Measurements from ENCODE around the gene CNFN. TPM values are rescaled to one million over a fixed set of nuclear protein-coding genes. Genes with fewer than 3 reads are reported as not detected.

CNFN gene
- total and polyA plus RNA-seq, 2 experiments from 2014 or later, result 6.7 to 54.5 TPM

DNA sequence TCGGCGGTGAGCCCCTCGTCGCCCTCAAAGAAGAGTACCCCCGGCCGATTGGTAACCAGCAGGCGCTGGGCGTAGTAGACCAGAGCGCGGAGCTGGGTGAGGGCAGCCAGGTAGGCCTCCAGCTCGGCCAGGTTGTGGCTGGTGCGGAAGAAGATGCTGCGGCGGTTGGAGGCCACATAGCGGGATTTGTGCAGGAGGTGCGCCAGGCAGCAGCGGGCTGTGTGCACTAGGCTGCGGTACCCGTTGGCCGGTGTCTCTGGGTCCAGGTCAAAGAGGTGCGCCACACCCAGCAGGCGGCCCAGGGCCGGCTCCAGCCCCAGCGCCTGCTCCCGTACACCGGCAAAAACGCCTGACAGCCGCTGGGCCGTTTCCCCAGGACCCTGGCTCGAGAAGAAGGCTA, 20.3 kb upstream of the CNFN start:
- no peak overlapping the region for H3K4me3 Mint-ChIP-seq
- peaks cover 8% of the 10 kb centered on the region for H4K20me1 ChIP-seq (replicated peaks; ENCODE audit: insufficient read depth)

More for the DNA sequence above, 20.3 kb upstream of the CNFN start:
- no peak for DNase-seq (ENCODE audit: low spot score)
- Mint-ChIP-seq H3K27me3 (ENCODE audit: insufficient read depth, low read depth, poor library complexity) (peaks cover 78% of the 10 kb centered on the region), H3K9me3 (no peaks in the 10 kb centered on the region; the same call in 1 of the 3 replicates), H3K27ac (no peak overlapping the region), H3K36me3 (ENCODE audit: low read depth) (peaks cover 31% of the 10 kb centered on the region), H3K4me1 (peaks cover 19% of the 10 kb centered on the region)
- Histone ChIP-seq H3K27me3 (ENCODE audit: insufficient read depth) (peaks cover 16% of the 10 kb centered on the region), H3K9me2 (ENCODE audit: insufficient read depth) (no peaks in the 10 kb centered on the region), H2AFZ (no peak overlapping the region), H3K36me3 (ENCODE audit: insufficient read depth) (no peaks in the 10 kb centered on the region), H3K4me2 (no peak overlapping the region), H3F3A (replicated peaks; ENCODE audit: low read depth) (no peaks in the 10 kb centered on the region), H3K79me2 (replicated peaks; ENCODE audit: insufficient read depth) (no peaks in the 10 kb centered on the region), H3K4me1 (ENCODE audit: insufficient read depth) (no peaks in the 10 kb centered on the region), H3K4me3 (no peak overlapping the region), H3K27ac (ENCODE audit: low read depth) (no peak overlapping the region)
- TF ChIP-seq ZNF331 (CRISPR knock-in tag; IDR thresholded peaks at IDR 0.05; ENCODE audit: low read depth) (no peak), JUNB (IDR thresholded peaks at IDR 0.05; ENCODE audit: unreplicated experiment) (no peak), EZH2 (IDR thresholded peaks at IDR 0.05; ENCODE audit: low read depth, unreplicated experiment) (no peak), ZNF462 (CRISPR knock-in tag; IDR thresholded peaks at IDR 0.05) (no peak), POLR2AphosphoS5 (IDR thresholded peaks at IDR 0.05; ENCODE audit: low read depth) (no peak), STAT1 (IDR thresholded peaks at IDR 0.05; ENCODE audit: unreplicated experiment) (no peak), CREB1 (CRISPR knock-in tag; IDR thresholded peaks at IDR 0.05; ENCODE audit: low read depth) (no peak), ETS1 (IDR thresholded peaks at IDR 0.05) (no peak), NANOG (IDR thresholded peaks at IDR 0.05; ENCODE audit: borderline replicate concordance) (no peak), ZNF114 (CRISPR knock-in tag; IDR thresholded peaks at IDR 0.05) (no peak), EZH2phosphoT487 (IDR thresholded peaks at IDR 0.05; ENCODE audit: unreplicated experiment) (no peak)
- TF ChIP-seq, protein P1, sequence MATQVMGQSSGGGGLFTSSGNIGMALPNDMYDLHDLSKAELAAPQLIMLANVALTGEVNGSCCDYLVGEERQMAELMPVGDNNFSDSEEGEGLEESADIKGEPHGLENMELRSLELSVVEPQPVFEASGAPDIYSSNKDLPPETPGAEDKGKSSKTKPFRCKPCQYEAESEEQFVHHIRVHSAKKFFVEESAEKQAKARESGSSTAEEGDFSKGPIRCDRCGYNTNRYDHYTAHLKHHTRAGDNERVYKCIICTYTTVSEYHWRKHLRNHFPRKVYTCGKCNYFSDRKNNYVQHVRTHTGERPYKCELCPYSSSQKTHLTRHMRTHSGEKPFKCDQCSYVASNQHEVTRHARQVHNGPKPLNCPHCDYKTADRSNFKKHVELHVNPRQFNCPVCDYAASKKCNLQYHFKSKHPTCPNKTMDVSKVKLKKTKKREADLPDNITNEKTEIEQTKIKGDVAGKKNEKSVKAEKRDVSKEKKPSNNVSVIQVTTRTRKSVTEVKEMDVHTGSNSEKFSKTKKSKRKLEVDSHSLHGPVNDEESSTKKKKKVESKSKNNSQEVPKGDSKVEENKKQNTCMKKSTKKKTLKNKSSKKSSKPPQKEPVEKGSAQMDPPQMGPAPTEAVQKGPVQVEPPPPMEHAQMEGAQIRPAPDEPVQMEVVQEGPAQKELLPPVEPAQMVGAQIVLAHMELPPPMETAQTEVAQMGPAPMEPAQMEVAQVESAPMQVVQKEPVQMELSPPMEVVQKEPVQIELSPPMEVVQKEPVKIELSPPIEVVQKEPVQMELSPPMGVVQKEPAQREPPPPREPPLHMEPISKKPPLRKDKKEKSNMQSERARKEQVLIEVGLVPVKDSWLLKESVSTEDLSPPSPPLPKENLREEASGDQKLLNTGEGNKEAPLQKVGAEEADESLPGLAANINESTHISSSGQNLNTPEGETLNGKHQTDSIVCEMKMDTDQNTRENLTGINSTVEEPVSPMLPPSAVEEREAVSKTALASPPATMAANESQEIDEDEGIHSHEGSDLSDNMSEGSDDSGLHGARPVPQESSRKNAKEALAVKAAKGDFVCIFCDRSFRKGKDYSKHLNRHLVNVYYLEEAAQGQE (IDR thresholded peaks at IDR 0.05; ENCODE audit: unreplicated experiment), result no peak
- TF ChIP-seq, protein P2, sequence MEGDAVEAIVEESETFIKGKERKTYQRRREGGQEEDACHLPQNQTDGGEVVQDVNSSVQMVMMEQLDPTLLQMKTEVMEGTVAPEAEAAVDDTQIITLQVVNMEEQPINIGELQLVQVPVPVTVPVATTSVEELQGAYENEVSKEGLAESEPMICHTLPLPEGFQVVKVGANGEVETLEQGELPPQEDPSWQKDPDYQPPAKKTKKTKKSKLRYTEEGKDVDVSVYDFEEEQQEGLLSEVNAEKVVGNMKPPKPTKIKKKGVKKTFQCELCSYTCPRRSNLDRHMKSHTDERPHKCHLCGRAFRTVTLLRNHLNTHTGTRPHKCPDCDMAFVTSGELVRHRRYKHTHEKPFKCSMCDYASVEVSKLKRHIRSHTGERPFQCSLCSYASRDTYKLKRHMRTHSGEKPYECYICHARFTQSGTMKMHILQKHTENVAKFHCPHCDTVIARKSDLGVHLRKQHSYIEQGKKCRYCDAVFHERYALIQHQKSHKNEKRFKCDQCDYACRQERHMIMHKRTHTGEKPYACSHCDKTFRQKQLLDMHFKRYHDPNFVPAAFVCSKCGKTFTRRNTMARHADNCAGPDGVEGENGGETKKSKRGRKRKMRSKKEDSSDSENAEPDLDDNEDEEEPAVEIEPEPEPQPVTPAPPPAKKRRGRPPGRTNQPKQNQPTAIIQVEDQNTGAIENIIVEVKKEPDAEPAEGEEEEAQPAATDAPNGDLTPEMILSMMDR (conservative IDR thresholded peaks at IDR 0.05; ENCODE audit: low read depth in 2 of 2), result no peak
- no peak for ATAC-seq
